IPS DF 19.7 (cell line): ENCODE data around the gene KIF26B.

ENCODE experiments used
- DNase-seq: peaks from one replicate; pipeline ENCODE4 v3.0.0-alpha.2; 2013; ENCODE audit warnings: low read depth, low spot score

Gene KIF26B

DNA sequence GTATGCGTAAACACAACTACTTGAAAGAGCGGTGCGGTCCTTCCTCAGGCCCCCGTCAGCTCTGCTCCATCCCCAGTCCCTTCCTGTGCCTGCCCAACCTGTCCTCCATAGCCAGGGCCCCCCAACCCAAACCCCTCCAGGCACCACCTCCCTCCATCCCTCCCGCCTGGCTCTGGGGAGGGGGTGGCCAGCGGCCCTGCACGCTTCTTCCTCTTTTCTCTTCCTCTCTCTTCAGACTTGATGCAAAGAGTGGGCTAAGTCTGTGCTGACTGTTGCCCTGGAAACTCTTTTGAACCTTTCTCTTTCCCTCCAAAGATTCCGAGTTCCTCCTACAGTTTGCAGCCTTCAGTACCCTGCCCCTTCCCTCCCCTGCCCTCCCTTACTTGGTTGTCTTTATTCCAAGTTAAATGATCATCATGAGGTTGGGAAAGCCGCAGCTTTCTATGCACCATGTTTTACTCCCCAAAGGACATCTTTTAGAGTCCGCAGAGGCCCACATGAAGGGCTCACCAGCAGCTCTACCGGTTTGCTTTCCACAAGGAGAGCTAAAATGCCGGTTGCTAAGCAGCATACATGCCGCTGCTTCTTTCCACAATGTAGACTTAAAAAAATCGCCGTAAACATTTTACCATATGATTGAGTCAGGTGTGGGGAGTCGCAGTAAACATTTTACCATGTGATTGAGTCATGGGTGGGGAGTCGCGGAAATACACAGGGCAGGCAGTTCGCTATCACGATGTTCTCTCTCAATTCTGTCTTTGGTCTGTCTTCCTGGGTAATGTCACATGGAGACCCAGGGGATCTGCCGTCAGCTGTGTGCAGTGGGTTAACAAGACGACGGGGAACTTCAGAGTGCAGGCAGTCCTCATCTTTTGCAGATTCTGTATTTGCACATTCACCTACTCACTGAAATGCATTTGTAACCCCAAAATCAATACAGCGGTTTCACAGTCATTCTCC is 525.3 kb downstream of the KIF26B start:
- DNase-seq = no peak

- no peak for DNase-seq
Observed at GRCh38 chr1:245682638-245683628, 528.1 kb downstream of the KIF26B start.

GRCh38 chr1:245683676-245684075 is 528.9 kb downstream of the KIF26B start:
- no peak for DNase-seq

GRCh38 chr1:245684166-245684565 is 529.4 kb downstream of the KIF26B start:
- no peak for DNase-seq

DNA sequence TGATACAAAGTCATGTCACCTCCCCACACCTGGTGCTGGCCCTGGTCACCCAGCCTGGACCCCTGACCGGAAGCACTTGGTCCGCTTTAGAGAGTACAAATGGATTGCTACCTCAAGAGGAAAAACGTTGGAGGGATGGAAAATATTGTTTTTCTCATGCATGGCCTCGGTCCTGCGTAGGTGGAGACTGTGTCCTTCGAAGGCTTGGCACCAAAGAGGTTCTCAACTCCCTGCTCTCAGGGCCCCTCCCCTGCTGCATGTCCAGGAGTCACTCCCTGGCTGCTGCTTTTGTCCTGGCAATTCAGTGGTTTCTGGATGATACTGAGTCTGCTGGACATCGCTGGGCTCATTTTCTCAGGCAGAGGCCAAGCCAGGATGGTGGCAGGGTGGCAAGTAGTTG is 529.8 kb downstream of the KIF26B start:
- DNase-seq = no peak

GRCh38 chr1:245685111-245685810 is 530.5 kb downstream of the KIF26B start:
- no peak for DNase-seq

DNA sequence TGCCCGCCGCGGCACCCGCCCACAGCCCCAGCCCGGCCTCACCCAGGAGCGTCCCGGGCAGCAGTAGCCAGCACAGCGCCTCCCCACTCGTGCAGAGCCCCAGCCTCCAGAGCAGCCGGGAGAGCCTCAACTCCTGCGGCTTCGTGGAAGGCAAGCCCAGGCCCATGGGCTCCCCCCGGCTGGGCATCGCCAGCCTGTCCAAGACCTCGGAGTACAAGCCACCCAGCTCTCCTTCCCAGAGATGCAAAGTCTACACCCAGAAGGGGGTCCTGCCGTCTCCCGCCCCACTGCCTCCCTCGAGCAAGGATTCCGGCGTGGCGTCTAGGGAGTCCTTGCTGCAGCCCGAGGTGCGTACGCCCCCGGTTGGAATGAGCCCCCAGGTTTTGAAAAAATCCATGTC is 531.2 kb downstream of the KIF26B start:
- no peak for DNase-seq

GRCh38 chr1:245686446-245687030 is 531.8 kb downstream of the KIF26B start:
- DNase-seq = no peak

DNA sequence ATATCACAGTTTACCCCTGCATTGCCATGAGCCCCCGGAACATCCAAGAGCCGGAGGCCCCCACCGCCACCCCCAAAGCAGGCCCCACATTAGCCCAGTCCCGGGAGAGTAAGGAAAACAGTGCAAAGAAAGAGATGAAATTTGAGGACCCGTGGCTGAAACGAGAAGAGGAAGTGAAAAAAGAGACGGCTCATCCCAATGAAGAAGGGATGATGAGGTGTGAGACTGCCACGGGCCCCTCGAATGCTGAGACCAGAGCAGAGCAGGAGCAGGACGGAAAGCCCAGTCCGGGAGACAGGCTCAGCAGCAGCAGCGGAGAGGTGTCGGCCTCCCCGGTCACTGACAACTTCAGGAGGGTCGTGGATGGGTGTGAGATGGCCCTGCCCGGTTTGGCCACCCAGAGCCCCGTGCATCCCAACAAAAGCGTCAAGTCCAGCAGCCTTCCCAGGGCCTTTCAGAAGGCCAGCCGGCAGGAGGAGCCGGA is 532.4 kb downstream of the KIF26B start:
- no peak for DNase-seq

- no peak for DNase-seq
Observed at GRCh38 chr1:245687636-245688535, 533.1 kb downstream of the KIF26B start.

GRCh38 chr1:245688536-245689453 is 534.0 kb downstream of the KIF26B start:
- DNase-seq = no peak

- no peak for DNase-seq
Observed at GRCh38 chr1:245690156-245690690, 535.4 kb downstream of the KIF26B start.

- no peak for DNase-seq
Observed at GRCh38 chr1:245690946-245691541, 536.3 kb downstream of the KIF26B start.

GRCh38 chr1:245691897-245692296 is 537.1 kb downstream of the KIF26B start:
- no peak for DNase-seq

DNA sequence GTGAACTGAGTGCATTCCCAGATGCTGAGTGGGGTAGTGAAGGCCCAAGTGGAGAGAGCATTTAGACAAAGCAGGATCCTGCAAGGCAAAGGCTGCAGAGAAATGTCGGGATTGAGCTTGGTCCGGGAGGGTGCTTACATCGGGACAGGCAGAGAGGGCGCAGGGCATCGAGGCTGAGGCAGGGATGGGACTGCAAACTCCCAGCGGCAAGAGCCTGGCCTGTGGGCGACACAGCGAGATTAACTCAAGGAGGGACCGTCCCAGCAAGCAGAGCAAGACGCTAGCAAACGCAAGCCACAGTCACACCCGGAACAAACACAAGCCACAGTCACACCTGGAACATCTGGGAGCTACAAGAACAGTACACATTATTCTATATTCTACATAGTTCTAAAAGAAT is 537.5 kb downstream of the KIF26B start:
- no peak for DNase-seq

- DNase-seq = no peak
Observed at GRCh38 chr1:245693116-245693793, 538.5 kb downstream of the KIF26B start.

- DNase-seq = no peak
Observed at GRCh38 chr1:245693941-245694752, 539.4 kb downstream of the KIF26B start.
